ENCODE measurements around the gene RNF114.
A peak's percentile ranks its signal among the peaks of the same experiment; 100 is the strongest.

Gene RNF114

DNA sequence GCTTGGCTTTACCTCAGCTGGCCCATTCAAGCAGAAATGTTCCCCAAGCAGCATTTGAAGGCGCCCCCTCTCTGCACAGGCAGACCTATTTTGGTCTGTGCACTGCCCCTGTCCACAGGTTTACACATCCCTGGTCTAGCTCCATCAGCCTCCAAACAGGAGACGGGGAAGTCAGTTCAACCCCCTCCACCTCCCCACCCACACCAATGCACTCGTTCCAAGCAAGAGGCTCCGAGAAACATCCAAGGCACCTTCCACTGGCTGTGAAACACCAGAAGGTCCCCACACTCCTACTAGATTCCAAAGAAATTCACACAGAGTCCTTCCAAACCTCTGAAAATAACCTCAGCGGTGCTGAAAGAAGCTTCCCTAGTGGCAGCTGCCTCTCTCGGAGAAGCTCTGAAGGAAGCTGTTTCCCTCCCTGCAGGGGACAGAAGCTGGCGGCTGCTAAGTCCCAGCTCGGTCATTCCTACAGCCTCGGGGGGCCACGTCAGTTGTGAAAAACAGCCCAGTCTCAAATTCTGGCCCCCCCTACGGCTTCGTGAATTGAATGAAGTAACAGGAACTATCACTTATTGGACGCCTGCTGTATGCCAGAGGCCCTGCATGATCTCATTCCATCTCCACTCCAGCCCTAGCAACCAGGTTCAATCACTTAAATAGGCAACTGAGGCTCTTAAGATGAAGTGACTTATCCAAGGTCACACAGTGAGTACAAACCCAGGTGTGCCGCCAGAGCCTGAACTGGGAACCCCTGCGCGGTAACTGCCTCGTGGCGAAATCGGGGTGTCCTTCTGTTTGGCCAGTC lies 21.7 kb upstream of the RNF114 start:
- H3K4me3 ChIP-seq (ENCODE audit: low read depth, low read length) = peak overlapping the region; percentile 89
- H3K27me3 ChIP-seq = no peaks in the 10 kb centered on the region
- no peak for DNase-seq
- peaks cover 12% of the 10 kb centered on the region for H3K36me3 ChIP-seq
- TF ChIP-seq, protein P1, sequence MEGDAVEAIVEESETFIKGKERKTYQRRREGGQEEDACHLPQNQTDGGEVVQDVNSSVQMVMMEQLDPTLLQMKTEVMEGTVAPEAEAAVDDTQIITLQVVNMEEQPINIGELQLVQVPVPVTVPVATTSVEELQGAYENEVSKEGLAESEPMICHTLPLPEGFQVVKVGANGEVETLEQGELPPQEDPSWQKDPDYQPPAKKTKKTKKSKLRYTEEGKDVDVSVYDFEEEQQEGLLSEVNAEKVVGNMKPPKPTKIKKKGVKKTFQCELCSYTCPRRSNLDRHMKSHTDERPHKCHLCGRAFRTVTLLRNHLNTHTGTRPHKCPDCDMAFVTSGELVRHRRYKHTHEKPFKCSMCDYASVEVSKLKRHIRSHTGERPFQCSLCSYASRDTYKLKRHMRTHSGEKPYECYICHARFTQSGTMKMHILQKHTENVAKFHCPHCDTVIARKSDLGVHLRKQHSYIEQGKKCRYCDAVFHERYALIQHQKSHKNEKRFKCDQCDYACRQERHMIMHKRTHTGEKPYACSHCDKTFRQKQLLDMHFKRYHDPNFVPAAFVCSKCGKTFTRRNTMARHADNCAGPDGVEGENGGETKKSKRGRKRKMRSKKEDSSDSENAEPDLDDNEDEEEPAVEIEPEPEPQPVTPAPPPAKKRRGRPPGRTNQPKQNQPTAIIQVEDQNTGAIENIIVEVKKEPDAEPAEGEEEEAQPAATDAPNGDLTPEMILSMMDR (IDR thresholded peaks at IDR 0.05; ENCODE audit: low read depth, low read length) = no peak
- H3K4me1 ChIP-seq = peaks cover 5% of the 10 kb centered on the region; the same call in 1 of the 2 replicates
- H3K9me3 ChIP-seq = no peaks in the 10 kb centered on the region

DNA sequence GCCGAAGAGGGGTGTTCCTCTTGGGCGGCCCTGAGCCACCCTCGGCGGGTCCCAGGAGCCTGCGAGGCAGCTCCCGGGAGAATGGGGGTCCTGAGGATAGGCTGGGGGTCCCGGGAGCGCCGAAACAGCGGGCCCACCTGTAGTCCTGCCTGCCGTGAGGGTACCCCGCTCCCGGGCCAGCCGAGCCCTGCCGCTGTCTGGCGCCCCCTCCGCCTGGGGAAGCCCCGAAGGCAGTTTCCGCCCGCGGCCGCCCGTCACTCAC lies 21.1 kb upstream of the RNF114 start:
- H3K9me3 ChIP-seq = no peaks in the 10 kb centered on the region
- H3K4me1 ChIP-seq = peaks cover 5% of the 10 kb centered on the region; the same call in 1 of the 2 replicates
- no peak for DNase-seq
- H3K36me3 ChIP-seq = peaks cover 6% of the 10 kb centered on the region
- H3K27me3 ChIP-seq = no peaks in the 10 kb centered on the region
- peak overlapping the region; percentile 89 for H3K4me3 ChIP-seq (ENCODE audit: low read depth, low read length)
- TF ChIP-seq, protein P1 (IDR thresholded peaks at IDR 0.05; ENCODE audit: low read depth, low read length) = no peak

DNA sequence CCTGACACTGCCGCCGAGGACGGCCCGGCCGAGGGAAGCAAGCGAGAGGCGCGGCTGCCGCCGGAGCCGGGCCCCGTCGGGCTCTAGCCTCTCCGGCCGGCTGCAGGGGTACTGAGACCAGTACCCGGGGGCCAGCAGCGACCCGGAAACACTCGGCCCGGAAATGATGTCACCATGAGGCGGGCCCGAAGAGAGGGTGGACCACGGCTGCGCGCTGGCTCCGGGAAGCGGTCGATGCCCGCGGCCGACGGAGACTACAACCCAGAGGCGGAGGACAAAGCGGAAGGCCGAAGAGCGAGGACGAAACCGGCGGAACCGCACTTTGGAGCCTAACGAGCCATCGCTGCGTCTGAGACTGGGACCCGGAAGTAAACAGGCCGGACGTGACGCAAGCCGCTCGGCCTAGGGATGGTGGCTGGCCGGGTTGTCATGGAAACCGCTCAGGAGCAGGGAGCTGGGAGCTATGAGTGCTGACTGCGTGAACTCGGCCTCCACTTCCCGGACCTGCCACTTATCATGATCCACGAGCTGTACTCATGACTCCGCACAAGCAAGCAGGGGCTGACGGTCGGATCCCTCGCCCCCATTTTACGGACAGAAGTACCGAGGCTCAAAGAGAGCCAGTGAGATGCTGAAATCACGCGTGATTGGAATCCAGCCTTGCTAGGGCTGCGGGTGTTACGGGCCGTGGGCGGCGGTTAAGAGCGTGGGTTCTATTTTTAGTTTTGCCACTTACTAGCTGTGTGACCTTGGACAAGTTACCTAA lies 20.6 kb upstream of the RNF114 start, which contains the start of gene SPATA2:
Gene SPATA2 (minus strand): TSS at position 150 of the 766 bp plus-strand sequence. CDS start 7,039 bp downstream, outside the sequence.
- Histone ChIP-seq H3K9me3 (no peaks in the 10 kb centered on the region), H3K27me3 (no peaks in the 10 kb centered on the region), H3K4me1 (peaks cover 5% of the 10 kb centered on the region; the same call in 1 of the 2 replicates), H3K4me3 (ENCODE audit: low read depth, low read length) (peak within 1 kb of the TSS; percentile 89), H3K36me3 (peaks cover 5% of the 10 kb centered on the region)
- peak; percentile 98 for DNase-seq
- TF ChIP-seq, protein P1 (IDR thresholded peaks at IDR 0.05; ENCODE audit: low read depth, low read length) = no peak

DNA sequence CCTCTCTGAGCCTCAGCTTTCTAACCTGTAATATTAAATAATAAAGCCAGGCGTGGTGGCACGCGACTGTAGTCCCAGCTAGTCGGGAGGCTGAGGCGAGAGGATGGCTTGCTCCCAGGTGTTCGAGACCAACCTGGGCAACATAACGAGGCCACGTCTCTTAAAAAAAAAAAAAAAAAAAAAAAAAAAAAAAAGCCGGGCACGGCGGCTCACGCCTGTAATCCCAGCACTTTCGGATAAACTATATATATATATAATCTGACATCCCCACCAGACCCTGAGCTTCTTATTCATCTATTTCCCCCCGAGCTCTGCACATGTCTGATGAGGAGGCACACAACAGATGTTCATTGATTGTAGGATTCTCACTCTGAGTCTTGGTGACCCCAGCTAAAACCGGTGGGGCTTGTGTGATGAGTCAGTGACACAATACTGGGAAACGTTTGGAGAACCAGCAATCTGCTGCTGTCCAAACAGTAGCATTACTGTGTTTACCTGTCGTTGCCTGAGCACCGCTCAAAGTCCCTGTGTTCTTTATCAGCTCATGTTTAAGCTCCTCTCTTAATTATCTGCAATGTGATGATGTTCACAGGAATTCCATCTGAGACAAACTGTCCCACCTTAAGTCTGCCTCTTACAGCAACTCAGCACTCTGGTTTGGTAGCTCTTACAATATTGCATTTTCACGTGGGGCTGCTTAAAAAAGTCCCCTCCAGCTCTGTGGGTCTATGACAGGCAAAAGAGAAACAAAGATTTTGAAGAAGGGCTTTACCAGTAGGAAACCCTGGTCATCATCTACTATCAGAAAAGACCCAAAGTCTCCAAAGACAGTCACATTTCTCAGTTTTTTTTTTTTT lies 19.8 kb upstream of the RNF114 start:
- H3K4me1 ChIP-seq = peaks cover 5% of the 10 kb centered on the region; the same call in 1 of the 2 replicates
- peak; percentile 27 for DNase-seq

DNA sequence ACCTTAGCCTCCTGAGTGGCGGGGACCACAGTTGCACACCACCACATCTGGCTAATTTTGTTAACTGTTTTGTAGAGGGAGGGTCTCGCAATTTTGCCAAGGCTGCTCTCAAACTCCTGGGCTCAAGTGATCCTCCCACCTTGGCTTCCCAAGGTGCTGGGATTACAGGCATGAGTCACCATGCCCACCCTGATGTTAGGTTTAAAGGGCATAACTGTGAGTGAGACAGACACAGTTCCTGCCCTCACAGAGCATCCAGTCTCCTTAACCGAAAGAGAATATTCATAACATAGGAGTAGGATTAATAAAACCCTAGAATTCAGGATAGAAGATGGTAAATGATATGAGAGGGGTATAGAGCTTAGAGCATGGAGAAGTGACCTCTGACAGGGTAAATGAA lies 17.8 kb upstream of the RNF114 start:
- no peak overlapping the region for H3K4me3 ChIP-seq (ENCODE audit: low read depth, low read length)
- no peak for DNase-seq
- H3K9me3 ChIP-seq = no peaks in the 10 kb centered on the region; the same call in 1 of the 2 replicates

More for the DNA sequence above, 19.8 kb upstream of the RNF114 start:
- Histone ChIP-seq H3K27me3 (no peaks in the 10 kb centered on the region), H3K9me3 (no peaks in the 10 kb centered on the region), H3K36me3 (peaks cover 5% of the 10 kb centered on the region; the same call in 1 of the 2 replicates), H3K4me3 (ENCODE audit: low read depth, low read length) (peak overlapping the region; percentile 89)
- TF ChIP-seq, protein P1 (IDR thresholded peaks at IDR 0.05; ENCODE audit: low read depth, low read length) = no peak

More for the DNA sequence above, 17.8 kb upstream of the RNF114 start:
- Histone ChIP-seq H3K27me3 (no peaks in the 10 kb centered on the region), H3K36me3 (peaks cover 5% of the 10 kb centered on the region; the same call in 1 of the 2 replicates), H3K4me1 (peaks cover 5% of the 10 kb centered on the region; the same call in 1 of the 2 replicates)
- TF ChIP-seq, protein P1 (IDR thresholded peaks at IDR 0.05; ENCODE audit: low read depth, low read length) = no peak
